ENCODE data around the gene XXYLT1. TPM values are rescaled to one million over a fixed set of nuclear protein-coding genes. Genes with fewer than 3 reads are reported as not detected.

The XXYLT1 gene
- total and polyA plus RNA-seq, 9 of the 15 experiments (the other 6 are each of a cell fraction or from before 2014, with no cell fraction given): 1.9 to 18.9 (median 15.0) TPM

DNA sequence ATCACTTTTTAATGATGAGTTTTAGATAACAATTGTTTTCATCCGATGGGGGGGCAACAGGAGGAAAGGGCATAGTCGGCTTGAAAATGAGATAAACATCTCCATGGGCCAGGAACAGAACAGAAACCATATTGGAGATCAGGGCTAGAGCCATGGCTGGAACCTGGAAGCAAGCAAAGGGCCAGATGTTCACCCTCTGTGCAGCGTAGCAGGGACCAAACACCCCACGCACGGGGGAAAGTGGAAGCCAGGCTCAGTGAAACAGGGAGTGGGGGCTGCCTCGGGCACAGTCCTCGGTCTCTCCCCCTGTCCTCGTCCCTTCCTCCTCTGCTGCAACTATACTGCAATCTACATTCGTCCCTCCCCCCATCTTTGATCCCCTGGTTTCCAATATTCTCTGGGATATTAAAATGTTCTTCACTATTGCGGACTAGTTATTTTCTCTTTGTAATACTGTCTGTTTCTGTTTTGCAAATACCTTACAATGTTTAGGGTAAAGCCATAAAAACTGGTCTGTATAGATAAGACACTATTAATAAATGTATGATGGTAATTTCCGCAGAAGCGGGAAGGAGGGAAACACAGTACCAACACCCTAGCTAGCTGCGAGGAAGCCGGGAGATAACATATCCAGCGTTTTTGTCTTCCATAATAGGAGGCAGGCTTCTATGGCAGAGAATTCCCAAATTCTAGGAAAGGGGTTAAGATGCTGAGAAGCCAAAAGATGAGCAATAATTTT lies 121.5 kb downstream of the XXYLT1 start (continued):
- TF ChIP-seq, protein P1, sequence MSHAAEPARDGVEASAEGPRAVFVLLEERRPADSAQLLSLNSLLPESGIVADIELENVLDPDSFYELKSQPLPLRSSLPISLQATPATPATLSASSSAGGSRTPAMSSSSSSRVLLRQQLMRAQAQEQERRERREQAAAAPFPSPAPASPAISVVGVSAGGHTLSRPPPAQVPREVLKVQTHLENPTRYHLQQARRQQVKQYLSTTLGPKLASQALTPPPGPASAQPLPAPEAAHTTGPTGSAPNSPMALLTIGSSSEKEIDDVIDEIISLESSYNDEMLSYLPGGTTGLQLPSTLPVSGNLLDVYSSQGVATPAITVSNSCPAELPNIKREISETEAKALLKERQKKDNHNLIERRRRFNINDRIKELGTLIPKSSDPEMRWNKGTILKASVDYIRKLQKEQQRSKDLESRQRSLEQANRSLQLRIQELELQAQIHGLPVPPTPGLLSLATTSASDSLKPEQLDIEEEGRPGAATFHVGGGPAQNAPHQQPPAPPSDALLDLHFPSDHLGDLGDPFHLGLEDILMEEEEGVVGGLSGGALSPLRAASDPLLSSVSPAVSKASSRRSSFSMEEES (CRISPR knock-in tag; IDR thresholded peaks at IDR 0.05): no peak
- TF ChIP-seq RBM22 (IDR thresholded peaks at IDR 0.05; ENCODE audit: low read depth, low read length, poor library complexity, severe bottlenecking) (no peak), SNRNP70 (optimal IDR thresholded peaks at IDR 0.05; ENCODE audit: low read depth, low read length) (no peak), EHMT2 (IDR thresholded peaks at IDR 0.05) (no peak), LCOR (CRISPR knock-in tag; IDR thresholded peaks at IDR 0.05) (no peak), L3MBTL2 (IDR thresholded peaks at IDR 0.05) (no peak), ZEB2 (IDR thresholded peaks at IDR 0.05) (no peak), HMGN3 (IDR thresholded peaks at IDR 0.05; ENCODE audit: borderline replicate concordance, extremely low read depth, insufficient read length, low read depth, low read length) (no peak), PYGO2 (tag; IDR thresholded peaks at IDR 0.05) (peak; percentile 92), ZNF57 (CRISPR knock-in tag; IDR thresholded peaks at IDR 0.05) (no peak), FOSL1 (tag; conservative IDR thresholded peaks at IDR 0.05) (no peak; the same call in 1 of the 2 replicates), CTBP1 (IDR thresholded peaks at IDR 0.05; ENCODE audit: borderline replicate concordance) (no peak), HDAC3 (IDR thresholded peaks at IDR 0.05; ENCODE audit: borderline replicate concordance, partially characterized antibody) (no peak)
- TF ChIP-seq, protein P2, sequence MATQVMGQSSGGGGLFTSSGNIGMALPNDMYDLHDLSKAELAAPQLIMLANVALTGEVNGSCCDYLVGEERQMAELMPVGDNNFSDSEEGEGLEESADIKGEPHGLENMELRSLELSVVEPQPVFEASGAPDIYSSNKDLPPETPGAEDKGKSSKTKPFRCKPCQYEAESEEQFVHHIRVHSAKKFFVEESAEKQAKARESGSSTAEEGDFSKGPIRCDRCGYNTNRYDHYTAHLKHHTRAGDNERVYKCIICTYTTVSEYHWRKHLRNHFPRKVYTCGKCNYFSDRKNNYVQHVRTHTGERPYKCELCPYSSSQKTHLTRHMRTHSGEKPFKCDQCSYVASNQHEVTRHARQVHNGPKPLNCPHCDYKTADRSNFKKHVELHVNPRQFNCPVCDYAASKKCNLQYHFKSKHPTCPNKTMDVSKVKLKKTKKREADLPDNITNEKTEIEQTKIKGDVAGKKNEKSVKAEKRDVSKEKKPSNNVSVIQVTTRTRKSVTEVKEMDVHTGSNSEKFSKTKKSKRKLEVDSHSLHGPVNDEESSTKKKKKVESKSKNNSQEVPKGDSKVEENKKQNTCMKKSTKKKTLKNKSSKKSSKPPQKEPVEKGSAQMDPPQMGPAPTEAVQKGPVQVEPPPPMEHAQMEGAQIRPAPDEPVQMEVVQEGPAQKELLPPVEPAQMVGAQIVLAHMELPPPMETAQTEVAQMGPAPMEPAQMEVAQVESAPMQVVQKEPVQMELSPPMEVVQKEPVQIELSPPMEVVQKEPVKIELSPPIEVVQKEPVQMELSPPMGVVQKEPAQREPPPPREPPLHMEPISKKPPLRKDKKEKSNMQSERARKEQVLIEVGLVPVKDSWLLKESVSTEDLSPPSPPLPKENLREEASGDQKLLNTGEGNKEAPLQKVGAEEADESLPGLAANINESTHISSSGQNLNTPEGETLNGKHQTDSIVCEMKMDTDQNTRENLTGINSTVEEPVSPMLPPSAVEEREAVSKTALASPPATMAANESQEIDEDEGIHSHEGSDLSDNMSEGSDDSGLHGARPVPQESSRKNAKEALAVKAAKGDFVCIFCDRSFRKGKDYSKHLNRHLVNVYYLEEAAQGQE (IDR thresholded peaks at IDR 0.05; ENCODE audit: borderline replicate concordance): no peak
- TF ChIP-seq, protein P2 (CRISPR knock-in tag; IDR thresholded peaks at IDR 0.05; ENCODE audit: low read depth): no peak
- TF ChIP-seq, protein P3, sequence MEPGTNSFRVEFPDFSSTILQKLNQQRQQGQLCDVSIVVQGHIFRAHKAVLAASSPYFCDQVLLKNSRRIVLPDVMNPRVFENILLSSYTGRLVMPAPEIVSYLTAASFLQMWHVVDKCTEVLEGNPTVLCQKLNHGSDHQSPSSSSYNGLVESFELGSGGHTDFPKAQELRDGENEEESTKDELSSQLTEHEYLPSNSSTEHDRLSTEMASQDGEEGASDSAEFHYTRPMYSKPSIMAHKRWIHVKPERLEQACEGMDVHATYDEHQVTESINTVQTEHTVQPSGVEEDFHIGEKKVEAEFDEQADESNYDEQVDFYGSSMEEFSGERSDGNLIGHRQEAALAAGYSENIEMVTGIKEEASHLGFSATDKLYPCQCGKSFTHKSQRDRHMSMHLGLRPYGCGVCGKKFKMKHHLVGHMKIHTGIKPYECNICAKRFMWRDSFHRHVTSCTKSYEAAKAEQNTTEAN (CRISPR knock-in tag; IDR thresholded peaks at IDR 0.05): no peak
- TF ChIP-seq, protein P4, sequence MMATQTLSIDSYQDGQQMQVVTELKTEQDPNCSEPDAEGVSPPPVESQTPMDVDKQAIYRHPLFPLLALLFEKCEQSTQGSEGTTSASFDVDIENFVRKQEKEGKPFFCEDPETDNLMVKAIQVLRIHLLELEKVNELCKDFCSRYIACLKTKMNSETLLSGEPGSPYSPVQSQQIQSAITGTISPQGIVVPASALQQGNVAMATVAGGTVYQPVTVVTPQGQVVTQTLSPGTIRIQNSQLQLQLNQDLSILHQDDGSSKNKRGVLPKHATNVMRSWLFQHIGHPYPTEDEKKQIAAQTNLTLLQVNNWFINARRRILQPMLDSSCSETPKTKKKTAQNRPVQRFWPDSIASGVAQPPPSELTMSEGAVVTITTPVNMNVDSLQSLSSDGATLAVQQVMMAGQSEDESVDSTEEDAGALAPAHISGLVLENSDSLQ (IDR thresholded peaks at IDR 0.05): no peak

All from K562 (cell line).